Panc1 (cell line): ENCODE measurements around the gene ZDHHC23. TPM values are rescaled to one million over a fixed set of nuclear protein-coding genes. Genes with fewer than 3 reads are reported as not detected.

ENCODE experiments used
- ATAC-seq: fragments of 200-7000 bp; cut with Tn5 transposase; 2 replicates; pipeline ENCODE4 v1.9.1; 2020; ENCODE audit warnings: mild to moderate bottlenecking, moderate library complexity
- BruUV-seq: library from RNA; stranded (reverse); fragments of 400-500 nt; replicated peaks from 2 replicates; lab custom pipeline; 2021; lab: Mats Ljungman, UMichigan
- CTCF ChIA-PET: fragments of 300-600 bp; sonication (Branson Sonifier 250); formaldehyde crosslinking; loops from one replicate; lab custom pipeline; 2022; ENCODE audit warnings: antibody characterized with exemption; lab: Charles Lee
- POLR2A ChIA-PET: fragments of 300-600 bp; sonication (Branson Sonifier 250); formaldehyde crosslinking; loops from one replicate; lab custom pipeline; 2022; ENCODE audit warnings: antibody characterized with exemption; lab: Charles Lee
- DNase-seq: peaks from one replicate; pipeline ENCODE4 v3.0.0-alpha.2; 2010; ENCODE audit warnings: low read depth, low spot score
- H3K27ac ChIP-seq: 2 replicates; pipeline ENCODE4 v1.5.1; 2011; ENCODE audit warnings: mild to moderate bottlenecking, low read length, inconsistent platforms
- H3K27me3 ChIP-seq: fragments of 200-500 bp; sonication (Bioruptor generic); 2 replicates; pipeline ENCODE4 v1.6.0; 2014; ENCODE audit warnings: low read length, inconsistent platforms; ENCODE audit not compliant: control insufficient read depth, insufficient read depth
- H3K36me3 ChIP-seq: fragments of 200-500 bp; sonication (Bioruptor generic); 2 replicates; pipeline ENCODE4 v1.5.1; 2014; ENCODE audit warnings: inconsistent platforms, mild to moderate bottlenecking, low read length, moderate library complexity; ENCODE audit not compliant: control insufficient read depth, insufficient read depth
- H3K4me1 ChIP-seq: 2 replicates; pipeline ENCODE4 v1.5.1; 2011; ENCODE audit warnings: inconsistent platforms, mild to moderate bottlenecking, low read length, moderate library complexity; ENCODE audit not compliant: control insufficient read depth, insufficient read depth
- H3K4me3 ChIP-seq, 2 experiments: 2 replicates each; pipeline ENCODE4 v1.5.1; 2011 to 2012; ENCODE audit warnings: low read depth in 2 of 2, low read length in 2 of 2, mild to moderate bottlenecking in 2 of 2, inconsistent platforms in 1 of 2, moderate library complexity in 1 of 2
- H3K9me3 ChIP-seq: fragments of 200-500 bp; sonication (Bioruptor generic); 2 replicates; pipeline ENCODE4 v1.5.1; 2014; ENCODE audit warnings: low read depth, mild to moderate bottlenecking, inconsistent platforms, low read length, moderate library complexity; ENCODE audit not compliant: control insufficient read depth, insufficient read depth
- CTCF ChIP-seq: fragments of 450-650 bp; IDR thresholded peaks from 2 replicates; pipeline ENCODE4 v1.5.1; 2017; ENCODE audit warnings: mild to moderate bottlenecking
- POLR2AphosphoS5 ChIP-seq: IDR thresholded peaks from 2 replicates; pipeline ENCODE4 v1.6.1; 2012; ENCODE audit warnings: mild to moderate bottlenecking, low read depth, low read length, moderate library complexity
- REST ChIP-seq, 2 experiments: IDR thresholded peaks; 2 replicates each; pipeline ENCODE4 v1.6.1; 2011 to 2012; ENCODE audit warnings: low read depth in 2 of 2, control low read depth in 1 of 2, low read length in 1 of 2, mild to moderate bottlenecking in 1 of 2, moderate library complexity in 1 of 2; ENCODE audit not compliant: insufficient read depth in 1 of 2
- SIN3A ChIP-seq: IDR thresholded peaks from 2 replicates; pipeline ENCODE4 v1.6.1; 2012; ENCODE audit warnings: low read depth, mild to moderate bottlenecking, low read length, moderate library complexity, borderline replicate concordance; ENCODE audit not compliant: insufficient read depth
- TCF7L2 ChIP-seq: IDR thresholded peaks from 2 replicates; pipeline ENCODE4 v1.6.1; 2011; ENCODE audit warnings: mild to moderate bottlenecking, low read depth, low read length, inconsistent platforms
- in situ Hi-C: cut with HindIII; loops from 2 replicates; pipeline ENCODE4 v1.10.0; 2016; ENCODE audit warnings: low sequenced_read_pairs, low pct_unique_long_range_greater_than_20kb
- intact Hi-C: fragments of 100-400 bp; cut with micrococcal nuclease; formaldehyde crosslinking; loops from one replicate; pipeline ENCODE4 v1.10.0; 2022; ENCODE audit not compliant: unreplicated experiment
- total RNA-seq: library from RNA; stranded (reverse); gene quantifications from one replicate; pipeline ENCODE4 v1.2.1, GENCODE V29; 2021; ENCODE audit not compliant: unreplicated experiment

ZDHHC23 gene
- total RNA-seq, 1 experiment from 2014 or later, result 23.6 TPM

- ChIA-PET CTCF (interaction anchor here (0.6 kb wide), 1 partner anchor 50 kb away, joined by 3 read pairs; no protein-coding TSS in a partner anchor), POLR2A (interaction anchor here (0.6 kb wide), 1 partner anchor 233 kb away, joined by 3 read pairs; no protein-coding TSS in a partner anchor)
- intact Hi-C loops, result no loop called here
- TF ChIP-seq POLR2AphosphoS5 (no peak), REST (IDR thresholded peaks at IDR 0.05; ENCODE audit: insufficient read depth in 1 of 2, low read depth in 2 of 2, low read length in 1 of 2) (no peak), SIN3A (no peak), TCF7L2 (no peak), CTCF (no peak)
- BruUV-seq, result no TSS peak
- H3K9me3 ChIP-seq, result no peaks in the 10 kb centered on the region
- DNase-seq, result no peak
- H3K36me3 ChIP-seq, result no peaks in the 10 kb centered on the region
- no peaks in the 10 kb centered on the region for H3K4me1 ChIP-seq
- H3K4me3 ChIP-seq, result no peak overlapping the region
- ATAC-seq, result no peak
- in situ Hi-C loops, result no loop called here
- no peak overlapping the region for H3K27ac ChIP-seq
- H3K27me3 ChIP-seq, result no peaks in the 10 kb centered on the region; the same call in 1 of the 2 replicates
Measured at GRCh38 chr3:113910966-113911365, 36.8 kb upstream of the ZDHHC23 start.

- Histone ChIP-seq H3K27me3 (no peaks in the 10 kb centered on the region; the same call in 1 of the 2 replicates), H3K4me1 (no peaks in the 10 kb centered on the region), H3K9me3 (no peaks in the 10 kb centered on the region), H3K4me3 (no peak overlapping the region), H3K36me3 (no peaks in the 10 kb centered on the region), H3K27ac (no peak overlapping the region)
- in situ Hi-C loops, result no loop called here
- DNase-seq (peak; percentile 69), ATAC-seq (peak; percentile 95)
- no TSS peak for BruUV-seq
- ChIA-PET POLR2A (interaction anchor here (0.7 kb wide), 1 partner anchor 16 kb away, joined by 14 read pairs; no protein-coding TSS in a partner anchor), CTCF (interaction anchor here (0.6 to 1.2 kb wide), 6 partner anchors 68 to 409 kb away, joined by 3 to 9 read pairs (median 4); partner anchors contain the start of gene GRAMD1C)
- TF ChIP-seq POLR2AphosphoS5 (no peak), CTCF (peak; percentile 80)
- intact Hi-C loops, result loop anchor here (1.0 to 2.0 kb wide), 2 partner anchors 68 to 74 kb away; partner anchors contain the start of gene GRAMD1C
Measured at GRCh38 chr3:113912552-113913236, 35.1 kb upstream of the ZDHHC23 start.
